Keratinocyte (primary cell): ENCODE data around the gene CHRDL2. TPM values are rescaled to one million over a fixed set of nuclear protein-coding genes. Genes with fewer than 3 reads are reported as not detected.

Experiments
- DNase-seq: peaks from one replicate; pipeline ENCODE4 v3.0.0-alpha.2; 2011; ENCODE audit warnings: low read depth, missing footprints, low spot score
- FAIRE-seq: peaks from 2 replicates; lab custom pipeline; 2011; peaks lifted over from hg19 to GRCh38; lab: Jason Lieb, UNC
- H2AFZ ChIP-seq: 2 replicates; pipeline ENCODE4 v1.6.0; 2012; ENCODE audit warnings: low read length, control low read depth, inconsistent platforms; ENCODE audit not compliant: control insufficient read depth
- H3K27ac ChIP-seq: 2 replicates; pipeline ENCODE4 v1.5.1; 2011; ENCODE audit warnings: low read length; ENCODE audit not compliant: control insufficient read depth, insufficient read depth
- H3K27me3 ChIP-seq: 3 replicates; pipeline ENCODE4 v1.6.0; 2011; ENCODE audit warnings: low read length; ENCODE audit not compliant: control insufficient read depth, insufficient read depth; ENCODE audit errors: extremely low read depth
- H3K36me3 ChIP-seq, 2 experiments: 2 replicates in 1 of 2; 3 replicates in 1 of 2; pipeline ENCODE4 v1.5.1; 2011; ENCODE audit warnings: low read length in 2 of 2, mild to moderate bottlenecking in 1 of 2; ENCODE audit not compliant: control insufficient read depth in 2 of 2, insufficient read depth in 2 of 2; ENCODE audit errors: extremely low read depth in 1 of 2
- H3K4me1 ChIP-seq: 3 replicates; pipeline ENCODE4 v1.5.1; 2011; ENCODE audit warnings: low read length; ENCODE audit not compliant: control insufficient read depth, insufficient read depth; ENCODE audit errors: extremely low read depth
- H3K4me2 ChIP-seq: 3 replicates; pipeline ENCODE4 v1.6.0; 2011; ENCODE audit warnings: low read depth, low read length; ENCODE audit not compliant: control insufficient read depth, insufficient read depth; ENCODE audit errors: extremely low read depth
- H3K4me3 ChIP-seq, 3 experiments: fragments of 200-600 bp in 1 of 3; sonication (generic) in 1 of 3; 2 replicates in 2 of 3; 3 replicates in 1 of 3; pipeline ENCODE4 v1.5.1; 2011 to 2016; ENCODE audit warnings: low read length in 3 of 3, mild to moderate bottlenecking in 3 of 3, control low read depth in 2 of 3, inconsistent platforms in 1 of 3, low read depth in 1 of 3, mixed read lengths in 1 of 3, mixed run types in 1 of 3, moderate library complexity in 1 of 3; ENCODE audit not compliant: control insufficient read depth in 2 of 3, insufficient read depth in 2 of 3; ENCODE audit errors: extremely low read depth in 1 of 3
- H3K79me2 ChIP-seq: 2 replicates; pipeline ENCODE4 v1.6.0; 2012; ENCODE audit warnings: low read length; ENCODE audit not compliant: control insufficient read depth, insufficient read depth
- H3K9ac ChIP-seq: 3 replicates; pipeline ENCODE4 v1.6.0; 2011; ENCODE audit warnings: low read length; ENCODE audit not compliant: control insufficient read depth, insufficient read depth; ENCODE audit errors: extremely low read depth
- H3K9me1 ChIP-seq: 3 replicates; pipeline ENCODE4 v1.6.0; 2011; ENCODE audit warnings: low read length; ENCODE audit not compliant: control insufficient read depth, insufficient read depth; ENCODE audit errors: extremely low read depth
- H3K9me3 ChIP-seq: 2 replicates; pipeline ENCODE4 v1.5.1; 2012; ENCODE audit warnings: low read depth, low read length; ENCODE audit not compliant: control insufficient read depth
- H4K20me1 ChIP-seq: 3 replicates; pipeline ENCODE4 v1.6.0; 2011; ENCODE audit warnings: low read length; ENCODE audit not compliant: control insufficient read depth, insufficient read depth; ENCODE audit errors: extremely low read depth
- CTCF ChIP-seq, 3 experiments: IDR thresholded peaks in 1 of 3; conservative IDR thresholded peaks in 1 of 3; optimal IDR thresholded peaks in 1 of 3; 2 replicates in 2 of 3; 3 replicates in 1 of 3; pipeline versions ENCODE3 to v1.5.1; 2011; ENCODE audit warnings: low read length in 3 of 3, mild to moderate bottlenecking in 3 of 3, moderate library complexity in 2 of 3, control low read depth in 1 of 3, inconsistent platforms in 1 of 3; ENCODE audit not compliant: insufficient read depth in 2 of 3; ENCODE audit errors: extremely low read depth in 1 of 3
- EZH2 ChIP-seq: IDR thresholded peaks from one replicate; pipeline ENCODE4 v1.6.1; 2012; ENCODE audit warnings: inconsistent platforms, mild to moderate bottlenecking, low read length, moderate library complexity
- dilution Hi-C: fragments of 300-500 bp; cut with MboI; formaldehyde crosslinking; loops from one replicate; pipeline ENCODE4 v1.7.0; 2020; ENCODE audit warnings: low sequenced_read_pairs; ENCODE audit not compliant: extremely low pct_ligation_motif_present
- polyA plus RNA-seq, 5 experiments: library from polyadenylated mRNA; depleted of rRNA in 3 of 5; stranded (reverse) in 3 of 5; stranded (forward) in 1 of 5; unstranded in 1 of 5; fragments of >200 nt; gene quantifications; 1 replicate in 1 of 5; 2 replicates in 3 of 5; 3 replicates in 1 of 5; pipeline versions ENCODE4 v1.2.1 to v1.2.3, GENCODE V29; 2011 to 2012; ENCODE audit warnings: missing spikeins in 2 of 5, low read depth in 1 of 5, low replicate concordance in 1 of 5

Gene CHRDL2
- polyA plus RNA-seq, 1 donor (not counting 4 experiments of a cell fraction or from before 2014, with no cell fraction given), result not detected

- no peak overlapping the region for H3K4me2 ChIP-seq
- TF ChIP-seq CTCF (optimal IDR thresholded peaks at IDR 0.05 in 1 of 3, IDR thresholded peaks at IDR 0.05 in 1 of 3, conservative IDR thresholded peaks at IDR 0.05 in 1 of 3; ENCODE audit: extremely low read depth in 1 of 3, insufficient read depth in 2 of 3, low read length in 3 of 3) (no peak), EZH2 (no peak)
- no peaks in the 10 kb centered on the region for H3K27me3 ChIP-seq
- H4K20me1 ChIP-seq, result no peaks in the 10 kb centered on the region
- H3K36me3 ChIP-seq, result no peaks in the 10 kb centered on the region
- no peaks in the 10 kb centered on the region for H3K9me3 ChIP-seq
- H3K9ac ChIP-seq, result no peak overlapping the region
- no peak overlapping the region for H3K27ac ChIP-seq
- H3K4me3 ChIP-seq, result no peak overlapping the region
- FAIRE-seq (no peak), DNase-seq (no peak)
- H3K4me1 ChIP-seq, result no peaks in the 10 kb centered on the region
- H2AFZ ChIP-seq, result no peak overlapping the region
- dilution Hi-C loops, result no loop called here
- no peaks in the 10 kb centered on the region for H3K9me1 ChIP-seq
- no peaks in the 10 kb centered on the region for H3K79me2 ChIP-seq
These were observed 10.8 kb upstream of the CHRDL2 start for GRCh38 chr11:74742070-74742469.

GRCh38 chr11:74739546-74740270 lies 8.5 kb upstream of the CHRDL2 start:
- no peak overlapping the region for H2AFZ ChIP-seq
- H3K27ac ChIP-seq, result no peak overlapping the region
- no peaks in the 10 kb centered on the region for H3K79me2 ChIP-seq
- H3K9me3 ChIP-seq, result no peaks in the 10 kb centered on the region
- H3K4me2 ChIP-seq, result no peak overlapping the region
- peak; percentile 79 to 94 (median 88) for TF ChIP-seq CTCF (optimal IDR thresholded peaks at IDR 0.05 in 1 of 3, IDR thresholded peaks at IDR 0.05 in 1 of 3, conservative IDR thresholded peaks at IDR 0.05 in 1 of 3; ENCODE audit: extremely low read depth in 1 of 3, insufficient read depth in 2 of 3, low read length in 3 of 3)
- no peak for TF ChIP-seq EZH2
- DNase-seq (no peak), FAIRE-seq (peak; percentile 53)
- no peaks in the 10 kb centered on the region for H3K9me1 ChIP-seq
- dilution Hi-C loops, result no loop called here
- H3K4me1 ChIP-seq, result no peaks in the 10 kb centered on the region
- H3K27me3 ChIP-seq, result no peaks in the 10 kb centered on the region
- H3K9ac ChIP-seq, result no peak overlapping the region
- H3K36me3 ChIP-seq, result no peaks in the 10 kb centered on the region
- no peak overlapping the region for H3K4me3 ChIP-seq
- H4K20me1 ChIP-seq, result no peaks in the 10 kb centered on the region
